Chondrocyte (in vitro differentiated cells): ENCODE data around the gene SLC27A2. TPM values are rescaled to one million over a fixed set of nuclear protein-coding genes. Genes with fewer than 3 reads are reported as not detected.
"Not testable (repeated sequence)": the region's sequence is repeated elsewhere in the genome, so short reads cannot be mapped to it uniquely, and the experiment has no call there.

Experiments used
- DNase-seq: peaks from one replicate; pipeline ENCODE4 v3.0.0; 2021; ENCODE audit warnings: mixed read lengths, low spot score
- H3K27ac Mint-ChIP-seq: one replicate; pipeline ENCODE4 v1.8.0; 2021; ENCODE audit warnings: mild to moderate bottlenecking, moderate library complexity, mixed read lengths; ENCODE audit not compliant: unreplicated experiment
- H3K27me3 Mint-ChIP-seq: 2 replicates; pipeline ENCODE4 v1.8.0; 2021; ENCODE audit warnings: low read depth, mixed read lengths
- H3K36me3 Mint-ChIP-seq: 2 replicates; pipeline ENCODE4 v1.8.0; 2021; ENCODE audit warnings: low read depth, mixed read lengths
- H3K4me1 Mint-ChIP-seq: 2 replicates; pipeline ENCODE4 v1.8.0; 2021; ENCODE audit warnings: low read depth, mild to moderate bottlenecking, mixed read lengths
- H3K4me3 Mint-ChIP-seq: one replicate; pipeline ENCODE4 v1.8.0; 2021; ENCODE audit warnings: mild to moderate bottlenecking, moderate library complexity, mixed read lengths; ENCODE audit not compliant: unreplicated experiment
- H3K9me3 Mint-ChIP-seq: 2 replicates; pipeline ENCODE4 v1.8.0; 2021; ENCODE audit warnings: low read depth, mixed read lengths
- total RNA-seq: library from RNA; stranded (reverse); gene quantifications from 3 replicates; pipeline ENCODE4 v1.2.1, GENCODE V29; 2021
- TF ChIP-seq, protein P1 (sequence below): fragments of 200-600 bp; sonication (generic); IDR thresholded peaks from 2 replicates; pipeline ENCODE4 v1.5.0; 2021; ENCODE audit warnings: antibody characterized with exemption, mild to moderate bottlenecking, moderate library complexity

SLC27A2 gene
- total RNA-seq, 1 donor from 2014 or later = not detected

DNA sequence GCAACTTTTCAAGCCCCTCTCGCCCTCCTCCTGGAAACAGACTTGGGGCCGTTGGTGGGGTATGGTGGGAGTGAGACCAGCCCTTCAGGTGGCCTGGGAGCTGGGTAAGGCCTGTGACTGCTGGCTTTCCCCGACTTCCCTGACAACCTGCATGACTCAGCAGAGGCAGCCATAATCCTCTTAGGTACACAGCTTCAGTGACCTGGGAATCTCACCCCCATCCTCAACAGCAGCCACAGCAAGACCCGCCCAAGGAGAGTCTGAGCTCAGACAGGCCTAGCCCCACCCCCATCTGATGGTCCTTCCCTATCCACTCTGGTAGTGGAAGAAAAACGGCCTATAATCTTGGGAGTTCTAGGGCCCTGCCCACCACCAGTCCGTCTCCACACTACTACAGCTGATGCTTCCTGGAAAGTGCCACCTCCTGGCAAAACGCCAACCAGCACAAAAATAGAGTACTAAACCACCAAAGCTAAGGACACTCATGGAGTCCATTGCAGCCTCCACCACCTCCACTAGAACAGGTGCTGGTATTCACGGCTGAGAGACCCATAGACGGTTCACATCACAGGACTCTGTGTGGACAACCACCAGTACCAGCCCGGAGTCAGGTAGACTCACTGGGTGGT, 13.1 kb upstream of the SLC27A2 start:
- no peaks in the 10 kb centered on the region for H3K36me3 Mint-ChIP-seq
- DNase-seq = no peak
- H3K27me3 Mint-ChIP-seq = peaks cover 22% of the 10 kb centered on the region
- no peak overlapping the region for H3K4me3 Mint-ChIP-seq
- TF ChIP-seq, protein P1, sequence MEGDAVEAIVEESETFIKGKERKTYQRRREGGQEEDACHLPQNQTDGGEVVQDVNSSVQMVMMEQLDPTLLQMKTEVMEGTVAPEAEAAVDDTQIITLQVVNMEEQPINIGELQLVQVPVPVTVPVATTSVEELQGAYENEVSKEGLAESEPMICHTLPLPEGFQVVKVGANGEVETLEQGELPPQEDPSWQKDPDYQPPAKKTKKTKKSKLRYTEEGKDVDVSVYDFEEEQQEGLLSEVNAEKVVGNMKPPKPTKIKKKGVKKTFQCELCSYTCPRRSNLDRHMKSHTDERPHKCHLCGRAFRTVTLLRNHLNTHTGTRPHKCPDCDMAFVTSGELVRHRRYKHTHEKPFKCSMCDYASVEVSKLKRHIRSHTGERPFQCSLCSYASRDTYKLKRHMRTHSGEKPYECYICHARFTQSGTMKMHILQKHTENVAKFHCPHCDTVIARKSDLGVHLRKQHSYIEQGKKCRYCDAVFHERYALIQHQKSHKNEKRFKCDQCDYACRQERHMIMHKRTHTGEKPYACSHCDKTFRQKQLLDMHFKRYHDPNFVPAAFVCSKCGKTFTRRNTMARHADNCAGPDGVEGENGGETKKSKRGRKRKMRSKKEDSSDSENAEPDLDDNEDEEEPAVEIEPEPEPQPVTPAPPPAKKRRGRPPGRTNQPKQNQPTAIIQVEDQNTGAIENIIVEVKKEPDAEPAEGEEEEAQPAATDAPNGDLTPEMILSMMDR = no peak
- peaks cover 5% of the 10 kb centered on the region for H3K4me1 Mint-ChIP-seq
- peaks cover 7% of the 10 kb centered on the region for H3K9me3 Mint-ChIP-seq
- H3K27ac Mint-ChIP-seq = no peak overlapping the region

DNA sequence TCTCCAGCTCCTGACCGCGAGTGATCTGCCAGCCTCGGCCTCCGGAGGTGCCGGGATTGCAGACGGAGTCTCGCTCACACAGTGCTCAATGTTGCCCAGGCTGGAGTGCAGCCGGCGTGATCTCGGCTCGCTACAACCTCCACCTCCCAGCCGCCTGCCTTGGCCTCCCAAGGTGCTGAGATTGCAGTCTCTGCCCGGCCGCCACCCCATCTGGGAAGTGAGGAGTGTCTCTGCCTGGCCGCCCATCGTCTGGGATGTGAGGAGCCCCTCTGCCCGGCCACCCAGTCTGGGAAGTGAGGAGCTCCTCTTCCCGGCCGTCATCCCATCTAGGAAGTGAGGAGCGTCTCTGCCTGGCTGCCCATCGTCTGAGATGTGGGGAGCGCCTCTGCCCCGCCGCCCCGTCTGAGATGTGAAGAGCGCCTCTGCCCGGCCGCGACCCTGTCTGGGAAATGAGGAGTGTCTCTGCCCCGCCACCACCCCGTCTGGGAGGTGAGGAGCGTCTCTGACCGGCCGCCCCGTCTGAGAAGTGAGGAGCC, 9.6 kb upstream of the SLC27A2 start:
- not testable (repeated sequence) for H3K36me3 Mint-ChIP-seq, H3K4me1 Mint-ChIP-seq, H3K27ac Mint-ChIP-seq, DNase-seq, H3K4me3 Mint-ChIP-seq
- H3K9me3 Mint-ChIP-seq = peaks cover 18% of the 10 kb centered on the region
- H3K27me3 Mint-ChIP-seq = peaks cover 45% of the 10 kb centered on the region

DNA sequence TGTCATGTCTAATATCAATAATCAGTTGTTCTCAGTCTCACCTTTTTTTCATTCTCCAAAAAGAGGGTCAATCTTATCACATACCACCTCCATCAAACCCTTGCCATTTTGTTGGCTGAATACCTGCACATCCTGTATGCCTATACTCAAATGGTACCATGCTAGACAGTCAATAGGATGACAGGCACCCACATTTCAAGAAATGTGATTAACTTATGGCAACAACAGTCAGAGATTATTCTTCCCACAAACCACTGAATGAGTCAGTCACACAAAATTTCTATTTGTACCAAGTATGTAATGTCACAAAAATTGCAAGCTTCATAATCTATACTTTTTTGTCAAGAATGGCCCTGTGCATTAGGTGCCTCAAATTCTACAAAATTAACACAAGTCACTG, 5.1 kb upstream of the SLC27A2 start:
- H3K4me1 Mint-ChIP-seq = peaks cover 4% of the 10 kb centered on the region
- H3K4me3 Mint-ChIP-seq = no peak overlapping the region
- peaks cover 60% of the 10 kb centered on the region for H3K27me3 Mint-ChIP-seq
- H3K36me3 Mint-ChIP-seq = peaks cover 2% of the 10 kb centered on the region
- H3K9me3 Mint-ChIP-seq = peaks cover 14% of the 10 kb centered on the region
- DNase-seq = no peak
- H3K27ac Mint-ChIP-seq = no peak overlapping the region
- TF ChIP-seq, protein P1 = no peak

- DNase-seq = no peak
- peaks cover 2% of the 10 kb centered on the region for H3K36me3 Mint-ChIP-seq
- TF ChIP-seq, protein P1 = no peak
- H3K4me1 Mint-ChIP-seq = peaks cover 9% of the 10 kb centered on the region
- peaks cover 62% of the 10 kb centered on the region for H3K27me3 Mint-ChIP-seq
- H3K9me3 Mint-ChIP-seq = peaks cover 4% of the 10 kb centered on the region
- H3K4me3 Mint-ChIP-seq = no peak overlapping the region
- H3K27ac Mint-ChIP-seq = no peak overlapping the region
Measured at GRCh38 chr15:50180091-50180490, 1.9 kb upstream of the SLC27A2 start.

GRCh38 chr15:50180582-50180981, 1.4 kb upstream of the SLC27A2 start:
- no peak overlapping the region for H3K4me3 Mint-ChIP-seq

More at GRCh38 chr15:50180582-50180981, 1.4 kb upstream of the SLC27A2 start:
- no peak for DNase-seq
- Mint-ChIP-seq H3K27me3 (peaks cover 59% of the 10 kb centered on the region), H3K4me1 (peaks cover 9% of the 10 kb centered on the region), H3K9me3 (no peaks in the 10 kb centered on the region), H3K36me3 (peaks cover 2% of the 10 kb centered on the region), H3K27ac (no peak overlapping the region)
- TF ChIP-seq, protein P1 = no peak
